ENCODE measurements around the gene PLAAT5. TPM values are rescaled to one million over a fixed set of nuclear protein-coding genes. Genes with fewer than 3 reads are reported as not detected.

Gene PLAAT5
- total and polyA plus RNA-seq, 2 of the 4 experiments (the other 2 are of a cell fraction): not detected

- Histone ChIP-seq H3K23ac (ENCODE audit: low read depth, low read length) (no peak within 1 kb of the TSS), H2BK120ac (ENCODE audit: low read depth, low read length) (no peak within 1 kb of the TSS), H2BK5ac (ENCODE audit: low read depth, low read length, poor library complexity, severe bottlenecking) (no peak within 1 kb of the TSS), H3K36me3 (ENCODE audit: control insufficient read depth, insufficient read depth, low read length) (no peaks in the 10 kb centered on the region), H2AK5ac (ENCODE audit: low read depth, low read length) (no peak within 1 kb of the TSS), H2AK9ac (replicated peaks; ENCODE audit: low read depth, low read length, poor library complexity) (no peak within 1 kb of the TSS), H3K9ac (ENCODE audit: low read depth, low read length) (no peak within 1 kb of the TSS), H3K56ac (ENCODE audit: extremely low read depth, insufficient read depth, low read length) (no peak within 1 kb of the TSS), H2BK20ac (ENCODE audit: low read depth, low read length) (no peak within 1 kb of the TSS), H3K4me3 (ENCODE audit: insufficient read depth, low read depth, low read length) (no peak within 1 kb of the TSS), H3K27ac (ENCODE audit: insufficient read depth, low read length) (no peak within 1 kb of the TSS), H4K8ac (ENCODE audit: low read depth in 2 of 2, low read length in 2 of 2) (no peak within 1 kb of the TSS), H3K9me3 (ENCODE audit: control insufficient read depth, insufficient read depth, low read length) (no peaks in the 10 kb centered on the region), H3K27me3 (ENCODE audit: control insufficient read depth, insufficient read depth, low read length) (peaks cover 2% of the 10 kb centered on the region; the same call in 1 of the 2 replicates), H2BK15ac (ENCODE audit: low read depth, low read length) (no peak within 1 kb of the TSS), H3K4me2 (ENCODE audit: low read depth, low read length) (no peak within 1 kb of the TSS), H4K91ac (ENCODE audit: insufficient read depth, low read depth, low read length) (no peak within 1 kb of the TSS), H3K4me1 (ENCODE audit: control insufficient read depth, insufficient read depth, low read length) (no peaks in the 10 kb centered on the region), H4K5ac (ENCODE audit: low read depth, low read length) (no peak within 1 kb of the TSS), H4K20me1 (ENCODE audit: insufficient read depth, low read length) (no peaks in the 10 kb centered on the region), H3K9me1 (ENCODE audit: insufficient read depth, low read length) (no peaks in the 10 kb centered on the region), H3K18ac (ENCODE audit: low read depth, low read length) (no peak within 1 kb of the TSS), H3K79me1 (ENCODE audit: low read depth in 1 of 2, low read length in 2 of 2) (no peaks in the 10 kb centered on the region), H3K14ac (replicated peaks; ENCODE audit: low read depth, low read length) (no peak within 1 kb of the TSS), H2AFZ (replicated peaks; ENCODE audit: low read length, poor library complexity) (no peak within 1 kb of the TSS), H3K4ac (ENCODE audit: low read depth, low read length) (no peak within 1 kb of the TSS)
- POLR2A ChIA-PET (ENCODE audit: unreplicated experiment): no interaction called here
- DNase-seq (no peak), ATAC-seq (ENCODE audit: low read depth) (no peak)
- BruUV-seq (replicated peaks): no TSS peak
- TF ChIP-seq, protein P1, sequence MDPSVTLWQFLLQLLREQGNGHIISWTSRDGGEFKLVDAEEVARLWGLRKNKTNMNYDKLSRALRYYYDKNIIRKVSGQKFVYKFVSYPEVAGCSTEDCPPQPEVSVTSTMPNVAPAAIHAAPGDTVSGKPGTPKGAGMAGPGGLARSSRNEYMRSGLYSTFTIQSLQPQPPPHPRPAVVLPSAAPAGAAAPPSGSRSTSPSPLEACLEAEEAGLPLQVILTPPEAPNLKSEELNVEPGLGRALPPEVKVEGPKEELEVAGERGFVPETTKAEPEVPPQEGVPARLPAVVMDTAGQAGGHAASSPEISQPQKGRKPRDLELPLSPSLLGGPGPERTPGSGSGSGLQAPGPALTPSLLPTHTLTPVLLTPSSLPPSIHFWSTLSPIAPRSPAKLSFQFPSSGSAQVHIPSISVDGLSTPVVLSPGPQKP (IDR thresholded peaks at IDR 0.05; ENCODE audit: borderline replicate concordance, low read depth, low read length): no peak
- TF ChIP-seq, protein P2, sequence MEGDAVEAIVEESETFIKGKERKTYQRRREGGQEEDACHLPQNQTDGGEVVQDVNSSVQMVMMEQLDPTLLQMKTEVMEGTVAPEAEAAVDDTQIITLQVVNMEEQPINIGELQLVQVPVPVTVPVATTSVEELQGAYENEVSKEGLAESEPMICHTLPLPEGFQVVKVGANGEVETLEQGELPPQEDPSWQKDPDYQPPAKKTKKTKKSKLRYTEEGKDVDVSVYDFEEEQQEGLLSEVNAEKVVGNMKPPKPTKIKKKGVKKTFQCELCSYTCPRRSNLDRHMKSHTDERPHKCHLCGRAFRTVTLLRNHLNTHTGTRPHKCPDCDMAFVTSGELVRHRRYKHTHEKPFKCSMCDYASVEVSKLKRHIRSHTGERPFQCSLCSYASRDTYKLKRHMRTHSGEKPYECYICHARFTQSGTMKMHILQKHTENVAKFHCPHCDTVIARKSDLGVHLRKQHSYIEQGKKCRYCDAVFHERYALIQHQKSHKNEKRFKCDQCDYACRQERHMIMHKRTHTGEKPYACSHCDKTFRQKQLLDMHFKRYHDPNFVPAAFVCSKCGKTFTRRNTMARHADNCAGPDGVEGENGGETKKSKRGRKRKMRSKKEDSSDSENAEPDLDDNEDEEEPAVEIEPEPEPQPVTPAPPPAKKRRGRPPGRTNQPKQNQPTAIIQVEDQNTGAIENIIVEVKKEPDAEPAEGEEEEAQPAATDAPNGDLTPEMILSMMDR (conservative IDR thresholded peaks at IDR 0.05; ENCODE audit: low read depth, low read length): no peak
- TF ChIP-seq MXI1 (IDR thresholded peaks at IDR 0.05; ENCODE audit: borderline replicate concordance, low read depth, low read length): no peak
- TF ChIP-seq RCOR1 (IDR thresholded peaks at IDR 0.05; ENCODE audit: insufficient replicate concordance, low read length): no peak
- TF ChIP-seq BHLHE40 (IDR thresholded peaks at IDR 0.05; ENCODE audit: low read depth, low read length): no peak
- no peak for TF ChIP-seq RFX5 (IDR thresholded peaks at IDR 0.05; ENCODE audit: low read depth, low read length)
- no peak for TF ChIP-seq CEBPB (IDR thresholded peaks at IDR 0.05; ENCODE audit: low read depth, low read length)
- TF ChIP-seq CHD1 (IDR thresholded peaks at IDR 0.05; ENCODE audit: low read depth, low read length): no peak
- TF ChIP-seq POLR2A (IDR thresholded peaks at IDR 0.05; ENCODE audit: low read depth, low read length): no peak
- no peak for TF ChIP-seq SMC3 (IDR thresholded peaks at IDR 0.05; ENCODE audit: low read depth, low read length)
- TF ChIP-seq MAFK (IDR thresholded peaks at IDR 0.05; ENCODE audit: low read depth, low read length): no peak
- TF ChIP-seq NFE2L2 (IDR thresholded peaks at IDR 0.05; ENCODE audit: low read depth, low read length): no peak
- TF ChIP-seq, protein P3, sequence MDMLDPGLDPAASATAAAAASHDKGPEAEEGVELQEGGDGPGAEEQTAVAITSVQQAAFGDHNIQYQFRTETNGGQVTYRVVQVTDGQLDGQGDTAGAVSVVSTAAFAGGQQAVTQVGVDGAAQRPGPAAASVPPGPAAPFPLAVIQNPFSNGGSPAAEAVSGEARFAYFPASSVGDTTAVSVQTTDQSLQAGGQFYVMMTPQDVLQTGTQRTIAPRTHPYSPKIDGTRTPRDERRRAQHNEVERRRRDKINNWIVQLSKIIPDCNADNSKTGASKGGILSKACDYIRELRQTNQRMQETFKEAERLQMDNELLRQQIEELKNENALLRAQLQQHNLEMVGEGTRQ (IDR thresholded peaks at IDR 0.05; ENCODE audit: low read depth, low read length): no peak
- no peak for TF ChIP-seq MAZ (IDR thresholded peaks at IDR 0.05; ENCODE audit: borderline replicate concordance, low read depth, low read length)
- no peak for TF ChIP-seq FOS (IDR thresholded peaks at IDR 0.05; ENCODE audit: low read depth, low read length)
- no peak for TF ChIP-seq RAD21 (IDR thresholded peaks at IDR 0.05; ENCODE audit: low read length)
- WGBS, 2 experiments (ENCODE audit: extremely low coverage in 2 of 2, insufficient read length in 1 of 2): 60% methylated on average over 1 of the region's 15 CpGs; no CpG with 5 or more reads in 1 of the 2 experiments
- in situ Hi-C loops (cut with MboI; ENCODE audit: low sequenced_read_pairs) (no loop called here), intact Hi-C loops (cut with micrococcal nuclease) (no loop called here), dilution Hi-C loops (cut with HindIII; ENCODE audit: low sequenced_read_pairs, unreplicated experiment) (no loop called here)
- CTCF ChIA-PET: no interaction called here
Measured at GRCh38 chr11:63505857-63506528, 15.0 kb upstream of the PLAAT5 start, which contains the start of gene LGALS12. LGALS12 (plus strand) TSS chr11:63506084; CDS start chr11:63506459, 375 bp downstream.
